Esophagus squamous epithelium (tissue), 5 donors: ENCODE measurements around the gene CKM. TPM values are rescaled to one million over a fixed set of nuclear protein-coding genes. Genes with fewer than 3 reads are reported as not detected.

Experiments used
- DNase-seq: peaks from one replicate; lab custom pipeline; 2025; lab: John Stamatoyannopoulos, UW
- H3K27ac ChIP-seq, 4 donors: fragments of 200-600 bp; sonication (generic); one replicate each; pipeline ENCODE4 v1.5.1; 2016 to 2019; ENCODE audit warnings: mild to moderate bottlenecking in 1 of 4
- H3K27me3 ChIP-seq, 4 donors: fragments of 200-600 bp; sonication (generic); 1 replicate in 3 of 4; 2 replicates in 1 of 4; pipeline versions ENCODE4 v1.5.1 to v1.6.0; 2017 to 2021; ENCODE audit warnings: antibody characterized with exemption in 1 of 4
- H3K36me3 ChIP-seq, 3 donors: fragments of 200-600 bp; sonication (generic); one replicate each; pipeline ENCODE4 v1.5.1; 2016 to 2019
- H3K4me1 ChIP-seq, 3 donors: fragments of 200-600 bp; sonication (generic); one replicate each; pipeline ENCODE4 v1.5.1; 2017 to 2019
- H3K4me3 ChIP-seq, 4 donors: fragments of 200-600 bp; sonication (generic); 1 replicate in 3 of 4; 2 replicates in 1 of 4; pipeline ENCODE4 v1.5.1; 2016 to 2019; ENCODE audit warnings: mild to moderate bottlenecking in 2 of 4, moderate library complexity in 1 of 4
- H3K9me3 ChIP-seq, 3 donors: fragments of 200-600 bp; sonication (generic); one replicate each; pipeline ENCODE4 v1.5.1; 2016 to 2019
- CTCF ChIP-seq, 6 experiments: fragments of 450-650 bp in 4 of 6; fragments of 200-600 bp in 2 of 6; sonication (generic) in 2 of 6; IDR thresholded peaks; one replicate each; pipeline ENCODE4 v1.5.1; 2016 to 2019; ENCODE audit warnings: antibody characterized with exemption in 6 of 6, mild to moderate bottlenecking in 4 of 6, moderate library complexity in 4 of 6
- POLR2A ChIP-seq, 4 donors: fragments of 450-650 bp; IDR thresholded peaks; one replicate each; pipeline ENCODE4 v1.6.1; 2017; ENCODE audit warnings: antibody characterized with exemption in 4 of 4, mild to moderate bottlenecking in 4 of 4, moderate library complexity in 3 of 4
- WGBS, 2 donors: methylation state at CpG; one replicate each; pipeline ENCODE4 v1.1.5; 2018; 5-methylcytosine and 5-hydroxymethylcytosine counted together
- intact Hi-C: fragments of 100-400 bp; cut with DNase I; formaldehyde crosslinking; loops from one replicate; pipeline ENCODE4 v1.15.0; 2022
- total RNA-seq, 4 donors: library from RNA; depleted of rRNA; stranded (reverse); fragments of >200 nt; gene quantifications; one replicate each; pipeline ENCODE4 v1.1.0, GENCODE V29; 2016
- donor health status: DM: yes; HTN: yes; CAD: no.

Gene CKM
- total RNA-seq, 4 donors from 2014 or later = not detected

- intact Hi-C loops = no loop called here
- Histone ChIP-seq H3K36me3 (peaks cover 9 to 70% (median 22%) of the 10 kb centered on the region in 3 donors), H3K27me3 (peaks cover 0 to 38% (median 0%) of the 10 kb centered on the region in 4 donors), H3K27ac (no peak overlapping the region), H3K4me1 (peaks cover 0 to 13% (median 6%) of the 10 kb centered on the region in 3 donors), H3K9me3 (no peaks in the 10 kb centered on the region), H3K4me3 (no peak overlapping the region)
- 89 to 92% methylated on average over 7 to 8 of the region's 17 CpGs for WGBS, 2 donors
- TF ChIP-seq POLR2A (IDR thresholded peaks at IDR 0.05) (no peak), CTCF (IDR thresholded peaks at IDR 0.05) (no peak)
- no peak for DNase-seq
Measured at GRCh38 chr19:45349430-45349941, 26.8 kb upstream of the CKM start.

GRCh38 chr19:45349126-45349415, 26.4 kb upstream of the CKM start:
- no peak overlapping the region for H3K4me3 ChIP-seq
- no peaks in the 10 kb centered on the region for H3K9me3 ChIP-seq
- no peak overlapping the region for H3K27ac ChIP-seq
- WGBS, 2 donors = 41 to 58% methylated on average over 3 of the region's 3 CpGs
- peaks cover 9 to 66% (median 22%) of the 10 kb centered on the region in 3 donors for H3K36me3 ChIP-seq
- H3K27me3 ChIP-seq = peaks cover 0 to 40% (median 0%) of the 10 kb centered on the region in 4 donors
- intact Hi-C loops = no loop called here
- TF ChIP-seq CTCF (IDR thresholded peaks at IDR 0.05) = no peak
- TF ChIP-seq POLR2A (IDR thresholded peaks at IDR 0.05) = no peak
- H3K4me1 ChIP-seq = peaks cover 0 to 17% (median 6%) of the 10 kb centered on the region in 3 donors
- no peak for DNase-seq

GRCh38 chr19:45348367-45349125, 25.9 kb upstream of the CKM start:
- intact Hi-C loops = no loop called here

GRCh38 chr19:45347570-45348366, 25.1 kb upstream of the CKM start:
- no peak for DNase-seq
- intact Hi-C loops = no loop called here
- WGBS, 2 donors = 79 to 80% methylated on average over 8 to 9 of the region's 25 CpGs
- H3K9me3 ChIP-seq = no peaks in the 10 kb centered on the region
- H3K27me3 ChIP-seq = peaks cover 0 to 40% (median 0%) of the 10 kb centered on the region in 4 donors
- H3K27ac ChIP-seq = no peak overlapping the region
- TF ChIP-seq CTCF (IDR thresholded peaks at IDR 0.05) (no peak), POLR2A (IDR thresholded peaks at IDR 0.05) (no peak)
- H3K4me3 ChIP-seq = no peak overlapping the region
- peaks cover 9 to 53% (median 18%) of the 10 kb centered on the region in 3 donors for H3K36me3 ChIP-seq
- peaks cover 0 to 17% (median 6%) of the 10 kb centered on the region in 3 donors for H3K4me1 ChIP-seq

More at GRCh38 chr19:45348367-45349125, 25.9 kb upstream of the CKM start:
- H3K4me1 ChIP-seq = peaks cover 0 to 17% (median 6%) of the 10 kb centered on the region in 3 donors
- H3K36me3 ChIP-seq = peaks cover 9 to 61% (median 22%) of the 10 kb centered on the region in 3 donors
- H3K27ac ChIP-seq = no peak overlapping the region
- no peaks in the 10 kb centered on the region for H3K9me3 ChIP-seq
- no peak for TF ChIP-seq CTCF (IDR thresholded peaks at IDR 0.05)
- TF ChIP-seq POLR2A (IDR thresholded peaks at IDR 0.05) = no peak
- no peak overlapping the region for H3K4me3 ChIP-seq
- H3K27me3 ChIP-seq = peaks cover 0 to 40% (median 0%) of the 10 kb centered on the region in 4 donors
- no peak for DNase-seq
- WGBS, 2 donors = 83 to 87% methylated on average over 5 to 8 of the region's 23 CpGs
